AML-193 (cell line): Measurements from ENCODE around the gene HES3.

ENCODE experiments used
- DNase-seq, 2 experiments: peaks; one replicate each; lab custom pipeline; 2025; lab: John Stamatoyannopoulos, UW

Gene HES3

GRCh38 chr1:6246497-6247467 lies 2.8 kb downstream of the HES3 start:
- peak; percentile 42 to 55 for DNase-seq

GRCh38 chr1:6247651-6248050 lies 3.7 kb downstream of the HES3 start:
- DNase-seq = no peak

DNA sequence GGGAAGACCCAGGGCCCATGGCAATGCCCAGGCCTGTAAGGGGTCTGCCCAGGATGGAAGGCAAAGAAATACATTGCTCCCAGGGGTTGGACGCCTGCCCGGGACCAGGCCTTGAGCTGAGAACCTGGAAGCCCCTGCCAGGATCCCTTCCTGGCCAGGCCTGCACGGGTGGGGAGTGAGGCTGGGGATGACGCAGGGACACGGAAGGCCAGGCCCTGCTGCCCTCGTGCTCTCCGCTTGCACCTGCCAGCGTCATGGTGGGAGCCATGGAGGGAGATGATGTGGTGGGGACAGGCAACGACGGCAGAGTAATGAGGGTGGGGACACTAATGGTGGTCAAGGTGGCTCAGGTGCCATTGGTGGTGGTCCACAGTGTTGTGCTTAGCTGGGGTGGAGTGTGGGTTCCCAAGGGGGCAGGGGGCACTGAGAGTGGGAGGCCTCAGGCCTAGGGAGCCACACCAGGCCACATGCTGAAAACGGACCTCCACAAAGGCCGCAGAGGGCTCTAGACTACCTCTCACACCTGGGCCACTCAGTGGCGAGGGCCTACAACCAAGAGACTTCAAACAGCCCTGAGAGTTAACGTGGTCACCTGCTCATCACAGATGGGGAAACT lies 4.3 kb downstream of the HES3 start:
- DNase-seq = no peak

GRCh38 chr1:6248932-6249738 lies 5.2 kb downstream of the HES3 start:
- no peak for DNase-seq

DNA sequence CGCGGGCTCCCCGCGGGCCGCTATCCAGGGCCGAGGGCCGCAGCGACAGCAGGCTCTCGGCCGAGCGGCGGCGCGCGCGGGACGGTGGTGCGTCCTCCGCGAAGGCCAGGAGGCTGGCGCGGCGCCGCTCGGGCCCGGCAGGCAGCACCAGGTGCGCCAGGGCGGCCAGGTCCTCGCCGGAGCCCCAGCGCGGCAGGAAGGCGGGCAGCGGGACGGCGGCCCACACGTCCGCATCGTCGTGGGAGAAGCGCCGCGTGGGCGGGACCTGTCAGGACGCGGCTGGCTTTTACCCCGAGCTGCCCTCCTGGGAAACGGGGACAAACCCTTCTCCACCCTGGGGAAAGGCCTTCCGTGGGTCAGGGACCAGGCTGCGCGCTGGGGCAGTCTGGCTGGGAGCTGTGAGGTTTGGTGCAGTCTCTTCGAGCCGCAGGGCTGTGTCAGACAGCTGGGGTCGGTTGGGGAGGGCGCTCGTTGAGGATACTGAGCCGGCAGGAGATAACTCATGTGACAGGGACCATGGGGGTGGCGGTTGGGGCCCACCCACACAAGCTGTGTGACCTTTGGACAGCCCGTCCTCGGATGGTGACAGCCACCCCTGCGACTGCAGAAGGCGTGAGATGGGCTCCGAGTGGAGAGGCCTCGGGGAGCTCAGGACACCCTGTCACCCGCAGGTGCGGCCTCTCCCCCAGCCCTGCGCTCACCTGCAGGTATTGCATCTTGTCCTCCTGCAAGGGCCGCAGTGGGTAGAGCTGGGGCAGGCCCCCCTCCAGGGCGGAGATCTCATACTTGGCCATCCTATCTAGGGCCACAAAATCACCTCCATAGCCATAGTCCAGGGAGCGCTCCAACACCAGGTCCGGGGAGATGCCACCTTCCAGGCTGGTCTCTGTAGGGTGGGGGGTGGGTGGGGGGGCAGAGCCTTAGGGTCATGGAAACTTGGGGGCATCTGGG lies 6.0 kb downstream of the HES3 start:
- DNase-seq = no peak

- no peak for DNase-seq
These were observed 7.3 kb downstream of the HES3 start for GRCh38 chr1:6251233-6251632.

DNA sequence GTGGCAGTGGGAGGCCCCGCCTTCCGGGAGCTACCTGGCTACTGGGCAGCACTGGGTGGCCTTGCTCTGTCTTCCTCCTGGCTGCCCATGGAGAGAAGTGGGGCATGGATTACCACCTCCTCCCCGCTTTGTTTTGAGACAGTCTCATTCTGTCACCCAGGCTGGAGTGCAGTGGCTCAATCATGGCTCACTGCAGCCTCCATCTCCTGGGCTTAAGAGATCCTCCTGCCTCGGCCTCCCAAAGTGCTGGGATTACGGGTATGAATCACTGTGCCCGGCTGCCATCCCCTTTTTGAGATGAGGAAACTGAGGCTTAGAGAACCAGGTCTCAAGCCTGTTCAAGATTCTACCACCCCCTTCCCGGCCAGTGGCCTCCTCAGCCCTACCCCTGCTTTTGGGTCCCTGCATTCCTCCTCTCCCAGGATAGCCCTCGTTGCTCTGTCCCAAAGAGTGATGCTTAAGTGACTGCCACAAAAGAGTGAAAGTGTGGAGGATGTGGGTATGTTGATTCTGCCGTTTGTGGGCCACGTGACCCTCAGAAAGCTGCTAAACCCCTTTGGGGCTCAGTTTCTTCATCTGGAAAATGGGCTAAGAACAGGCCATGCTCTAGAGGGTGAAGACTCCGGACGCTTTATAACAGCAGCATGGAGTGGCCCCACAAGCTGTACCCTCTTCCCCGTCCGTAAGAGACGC lies 7.8 kb downstream of the HES3 start:
- no peak for DNase-seq

GRCh38 chr1:6252374-6252710 lies 8.4 kb downstream of the HES3 start:
- DNase-seq = no peak

DNA sequence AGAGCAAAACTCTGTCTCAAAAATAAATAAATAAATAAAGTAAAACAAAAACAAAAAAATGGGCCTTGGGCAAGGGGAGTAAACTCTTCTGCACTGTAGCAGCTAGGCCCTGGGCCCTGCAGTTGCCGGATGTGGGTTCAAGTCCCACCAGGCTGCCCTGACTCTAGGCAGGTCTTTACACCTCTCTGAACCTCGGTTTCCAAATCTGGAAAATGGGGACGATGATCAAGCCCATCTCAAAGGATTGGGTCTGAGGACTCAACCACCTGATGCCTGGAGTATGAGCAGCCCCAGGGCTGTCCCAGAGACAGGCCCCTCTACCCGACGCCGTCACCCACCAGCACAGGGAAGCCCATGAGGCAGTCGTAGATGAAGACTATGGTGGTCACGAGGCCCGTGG lies 9.4 kb downstream of the HES3 start:
- no peak for DNase-seq

- no peak for DNase-seq
These were observed 10.7 kb downstream of the HES3 start for GRCh38 chr1:6254691-6255090.

DNA sequence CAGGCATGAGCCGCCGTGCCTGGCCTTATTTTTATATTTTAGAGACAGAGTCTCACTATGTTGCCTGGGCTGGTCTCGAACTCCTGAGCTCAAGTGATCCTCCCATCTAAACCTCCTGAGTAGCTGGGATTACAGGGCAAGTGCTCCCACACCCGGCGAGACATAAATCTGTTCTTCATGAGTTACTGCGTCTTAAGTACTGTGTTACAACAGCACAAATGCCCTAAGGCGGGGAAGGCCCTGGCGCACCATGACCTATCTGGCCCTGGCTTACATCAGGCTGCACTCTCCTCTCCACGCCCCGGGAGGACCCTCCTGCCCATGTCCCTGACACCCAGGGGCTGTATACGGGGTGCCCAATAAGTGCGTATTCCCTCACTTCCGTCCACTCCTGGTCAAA lies 12.7 kb downstream of the HES3 start:
- no peak for DNase-seq

- DNase-seq = no peak
These were observed 13.6 kb downstream of the HES3 start for GRCh38 chr1:6257541-6258069.

- no peak for DNase-seq
These were observed 14.7 kb downstream of the HES3 start for GRCh38 chr1:6258675-6259074.

GRCh38 chr1:6259491-6260362 lies 15.7 kb downstream of the HES3 start:
- DNase-seq = peak; percentile 71 to 72

GRCh38 chr1:6260433-6260934 lies 16.5 kb downstream of the HES3 start:
- no peak for DNase-seq

DNA sequence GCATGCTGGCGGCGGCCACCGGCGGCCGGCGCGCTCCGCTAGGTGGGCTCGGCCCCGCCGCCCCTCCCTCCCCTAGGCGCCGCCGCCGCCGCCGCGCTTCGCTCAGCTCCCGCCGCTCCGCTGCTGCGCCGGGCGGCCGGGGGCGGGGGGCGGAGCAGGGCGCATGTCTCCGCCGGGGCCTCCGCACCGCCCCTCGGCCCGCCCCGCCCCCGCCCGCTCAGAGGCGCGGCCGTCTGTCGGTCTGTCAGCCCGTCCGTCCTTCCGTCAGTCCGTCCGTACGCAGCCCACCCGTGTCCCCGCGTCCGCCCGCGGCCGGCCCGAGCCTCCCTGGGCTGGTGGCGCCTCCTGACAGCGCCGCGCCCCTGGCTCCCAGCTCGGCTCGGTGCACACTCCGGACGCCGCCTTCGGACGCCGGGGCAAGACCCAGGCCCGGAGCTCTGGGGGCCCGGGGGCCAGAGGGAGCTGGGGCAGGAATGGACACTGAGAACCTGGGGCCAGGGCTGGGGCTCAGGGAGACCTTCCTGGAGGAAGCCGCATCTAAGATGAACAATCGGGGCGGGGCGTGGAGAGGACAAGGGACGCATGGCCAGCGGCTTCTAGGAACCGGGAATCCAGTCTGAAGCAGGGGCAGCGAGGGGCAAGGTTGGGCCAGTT lies 17.1 kb downstream of the HES3 start, which contains the start of gene GPR153:
Gene GPR153, minus strand, starts transcription at position 138 of the 654 bp plus-strand sequence. CDS start 6,193 bp downstream, outside the sequence.
- no peak for DNase-seq

DNA sequence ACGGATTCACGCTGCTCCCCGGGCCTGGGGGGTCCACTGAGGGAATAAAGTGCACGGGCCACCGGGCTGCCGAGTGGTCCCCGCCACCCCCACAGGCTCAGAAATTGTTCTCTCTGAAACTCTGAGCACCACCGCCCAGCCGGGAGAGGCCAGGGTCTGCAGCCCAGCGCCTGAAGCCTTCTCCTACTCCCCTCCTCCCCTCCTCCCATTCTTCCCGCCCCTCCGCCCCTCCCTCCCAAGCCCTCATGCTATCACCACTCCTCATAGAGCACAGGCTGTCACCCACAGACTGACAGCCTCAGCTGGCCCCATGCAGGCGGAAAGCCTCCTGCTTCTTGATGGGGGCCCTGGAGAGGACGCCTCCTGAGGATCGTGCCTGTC lies 17.6 kb downstream of the HES3 start:
- DNase-seq = no peak

DNA sequence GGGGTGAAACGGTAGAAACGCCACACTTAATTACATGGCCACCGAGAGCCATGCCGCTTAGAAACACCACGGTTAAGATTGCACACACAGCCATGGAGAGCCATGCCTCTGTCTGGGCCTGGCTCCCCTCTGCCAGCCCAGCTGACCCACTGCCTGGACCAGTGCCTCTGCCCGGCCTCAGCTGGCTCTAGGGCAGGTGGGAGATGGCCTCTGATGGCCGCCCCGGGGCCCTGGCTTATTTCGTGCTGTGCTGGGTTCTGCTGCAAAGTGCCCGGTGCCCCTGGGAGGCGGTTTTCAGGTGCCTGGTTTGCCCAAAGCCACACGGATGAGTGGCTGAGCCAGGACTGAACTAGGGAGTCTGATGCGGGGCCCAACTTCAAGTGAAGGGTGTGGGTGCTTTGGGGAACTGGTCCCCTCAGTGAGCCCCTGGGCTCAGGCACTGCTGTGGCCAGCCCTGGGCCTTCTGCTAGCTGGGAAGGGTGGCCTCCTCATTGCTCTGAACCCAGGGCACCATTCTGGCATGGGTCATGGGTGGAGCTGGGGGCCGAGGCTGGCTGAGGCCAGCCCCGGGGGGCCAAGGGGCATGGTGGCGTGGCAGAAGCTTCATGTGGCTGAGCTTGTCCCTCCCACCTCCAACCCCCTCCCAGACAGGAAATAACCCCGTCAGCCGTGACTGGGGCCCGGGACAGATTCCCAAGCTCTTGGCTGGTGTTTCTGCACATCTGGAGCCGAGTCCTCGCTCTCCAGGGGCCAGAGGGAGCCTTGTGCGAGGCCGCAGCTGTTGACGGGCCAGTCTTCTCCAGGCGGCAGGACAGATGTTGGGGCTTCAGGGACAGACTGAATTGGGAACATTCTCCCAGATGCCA lies 18.8 kb downstream of the HES3 start:
- no peak for DNase-seq
